WTC11 (cell line): ENCODE results near the gene CACNA2D3.

Source experiments
- CREM ChIP-seq: sonication (generic); formaldehyde crosslinking; IDR thresholded peaks from 2 replicates; pipeline ENCODE4 v1.8.1; 2022; ENCODE audit warnings: mild to moderate bottlenecking, missing genetic modification reagents, moderate library complexity
- NR3C1 ChIP-seq: sonication (generic); formaldehyde crosslinking; conservative IDR thresholded peaks from 2 replicates; pipeline ENCODE4 v1.8.1; 2023; ENCODE audit warnings: low read depth, mild to moderate bottlenecking, missing genetic modification reagents
- TEAD4 ChIP-seq: sonication (generic); formaldehyde crosslinking; IDR thresholded peaks from 2 replicates; pipeline ENCODE4 v1.8.0; 2022; ENCODE audit warnings: mild to moderate bottlenecking, missing genetic modification reagents
- ZBTB21 ChIP-seq: sonication (generic); formaldehyde crosslinking; IDR thresholded peaks from 2 replicates; pipeline ENCODE4 v1.8.1; 2023; ENCODE audit warnings: mild to moderate bottlenecking, missing genetic modification reagents, borderline replicate concordance
- ZNF423 ChIP-seq: fragments of 250-450 bp; sonication (Bioruptor Pico); IDR thresholded peaks from 2 replicates; pipeline ENCODE4 v2.1.2; 2022; ENCODE audit warnings: mild to moderate bottlenecking, moderate library complexity
- TF ChIP-seq, protein P1 (sequence below): fragments of 200-600 bp; IDR thresholded peaks from 2 replicates; pipeline ENCODE4 v1.8.0; 2022; ENCODE audit warnings: antibody characterized with exemption
- TF ChIP-seq, protein P2 (sequence below): sonication (generic); formaldehyde crosslinking; IDR thresholded peaks from 2 replicates; pipeline ENCODE4 v1.8.0; 2022; ENCODE audit warnings: missing genetic modification reagents
- TF ChIP-seq, protein P3 (sequence below): fragments of 250-450 bp; sonication (Bioruptor Pico); IDR thresholded peaks from 2 replicates; pipeline ENCODE4 v2.1.2; 2022; ENCODE audit warnings: mild to moderate bottlenecking, moderate library complexity

DNA sequence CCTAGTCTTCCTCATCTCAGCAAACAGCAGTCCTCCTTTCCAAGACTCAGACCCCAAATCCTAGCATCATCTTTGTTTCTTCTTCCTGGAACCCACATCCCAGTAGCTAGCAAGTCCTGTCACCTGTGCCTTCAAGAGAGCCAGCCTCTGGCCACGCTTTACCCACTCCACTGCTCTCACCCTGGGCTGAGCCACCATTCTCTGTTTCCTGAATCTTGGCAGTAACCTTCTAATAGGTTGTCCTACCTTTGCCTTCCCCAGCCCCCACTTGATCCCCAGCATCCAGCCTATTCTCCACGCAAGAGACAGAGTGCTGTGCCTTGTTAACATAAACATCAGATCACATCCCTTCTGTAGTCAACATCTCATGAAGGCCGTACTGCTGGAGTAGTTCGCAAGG is 482.1 kb downstream of the CACNA2D3 start:
- TF ChIP-seq, protein P1, sequence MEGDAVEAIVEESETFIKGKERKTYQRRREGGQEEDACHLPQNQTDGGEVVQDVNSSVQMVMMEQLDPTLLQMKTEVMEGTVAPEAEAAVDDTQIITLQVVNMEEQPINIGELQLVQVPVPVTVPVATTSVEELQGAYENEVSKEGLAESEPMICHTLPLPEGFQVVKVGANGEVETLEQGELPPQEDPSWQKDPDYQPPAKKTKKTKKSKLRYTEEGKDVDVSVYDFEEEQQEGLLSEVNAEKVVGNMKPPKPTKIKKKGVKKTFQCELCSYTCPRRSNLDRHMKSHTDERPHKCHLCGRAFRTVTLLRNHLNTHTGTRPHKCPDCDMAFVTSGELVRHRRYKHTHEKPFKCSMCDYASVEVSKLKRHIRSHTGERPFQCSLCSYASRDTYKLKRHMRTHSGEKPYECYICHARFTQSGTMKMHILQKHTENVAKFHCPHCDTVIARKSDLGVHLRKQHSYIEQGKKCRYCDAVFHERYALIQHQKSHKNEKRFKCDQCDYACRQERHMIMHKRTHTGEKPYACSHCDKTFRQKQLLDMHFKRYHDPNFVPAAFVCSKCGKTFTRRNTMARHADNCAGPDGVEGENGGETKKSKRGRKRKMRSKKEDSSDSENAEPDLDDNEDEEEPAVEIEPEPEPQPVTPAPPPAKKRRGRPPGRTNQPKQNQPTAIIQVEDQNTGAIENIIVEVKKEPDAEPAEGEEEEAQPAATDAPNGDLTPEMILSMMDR = no peak
- no peak for TF ChIP-seq CREM (CRISPR knock-in tag)
- TF ChIP-seq, protein P2, sequence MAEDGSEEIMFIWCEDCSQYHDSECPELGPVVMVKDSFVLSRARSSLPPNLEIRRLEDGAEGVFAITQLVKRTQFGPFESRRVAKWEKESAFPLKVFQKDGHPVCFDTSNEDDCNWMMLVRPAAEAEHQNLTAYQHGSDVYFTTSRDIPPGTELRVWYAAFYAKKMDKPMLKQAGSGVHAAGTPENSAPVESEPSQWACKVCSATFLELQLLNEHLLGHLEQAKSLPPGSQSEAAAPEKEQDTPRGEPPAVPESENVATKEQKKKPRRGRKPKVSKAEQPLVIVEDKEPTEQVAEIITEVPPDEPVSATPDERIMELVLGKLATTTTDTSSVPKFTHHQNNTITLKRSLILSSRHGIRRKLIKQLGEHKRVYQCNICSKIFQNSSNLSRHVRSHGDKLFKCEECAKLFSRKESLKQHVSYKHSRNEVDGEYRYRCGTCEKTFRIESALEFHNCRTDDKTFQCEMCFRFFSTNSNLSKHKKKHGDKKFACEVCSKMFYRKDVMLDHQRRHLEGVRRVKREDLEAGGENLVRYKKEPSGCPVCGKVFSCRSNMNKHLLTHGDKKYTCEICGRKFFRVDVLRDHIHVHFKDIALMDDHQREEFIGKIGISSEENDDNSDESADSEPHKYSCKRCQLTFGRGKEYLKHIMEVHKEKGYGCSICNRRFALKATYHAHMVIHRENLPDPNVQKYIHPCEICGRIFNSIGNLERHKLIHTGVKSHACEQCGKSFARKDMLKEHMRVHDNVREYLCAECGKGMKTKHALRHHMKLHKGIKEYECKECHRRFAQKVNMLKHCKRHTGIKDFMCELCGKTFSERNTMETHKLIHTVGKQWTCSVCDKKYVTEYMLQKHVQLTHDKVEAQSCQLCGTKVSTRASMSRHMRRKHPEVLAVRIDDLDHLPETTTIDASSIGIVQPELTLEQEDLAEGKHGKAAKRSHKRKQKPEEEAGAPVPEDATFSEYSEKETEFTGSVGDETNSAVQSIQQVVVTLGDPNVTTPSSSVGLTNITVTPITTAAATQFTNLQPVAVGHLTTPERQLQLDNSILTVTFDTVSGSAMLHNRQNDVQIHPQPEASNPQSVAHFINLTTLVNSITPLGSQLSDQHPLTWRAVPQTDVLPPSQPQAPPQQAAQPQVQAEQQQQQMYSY (CRISPR knock-in tag) = no peak
- no peak for TF ChIP-seq NR3C1 (CRISPR knock-in tag)
- TF ChIP-seq ZNF423 (CRISPR knock-in tag) = no peak
- TF ChIP-seq, protein P3, sequence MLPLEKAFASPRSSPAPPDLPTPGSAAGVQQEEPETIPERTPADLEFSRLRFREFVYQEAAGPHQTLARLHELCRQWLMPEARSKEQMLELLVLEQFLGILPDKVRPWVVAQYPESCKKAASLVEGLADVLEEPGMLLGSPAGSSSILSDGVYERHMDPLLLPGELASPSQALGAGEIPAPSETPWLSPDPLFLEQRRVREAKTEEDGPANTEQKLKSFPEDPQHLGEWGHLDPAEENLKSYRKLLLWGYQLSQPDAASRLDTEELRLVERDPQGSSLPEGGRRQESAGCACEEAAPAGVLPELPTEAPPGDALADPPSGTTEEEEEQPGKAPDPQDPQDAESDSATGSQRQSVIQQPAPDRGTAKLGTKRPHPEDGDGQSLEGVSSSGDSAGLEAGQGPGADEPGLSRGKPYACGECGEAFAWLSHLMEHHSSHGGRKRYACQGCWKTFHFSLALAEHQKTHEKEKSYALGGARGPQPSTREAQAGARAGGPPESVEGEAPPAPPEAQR = no peak
- no peak for TF ChIP-seq TEAD4 (CRISPR knock-in tag)
- no peak for TF ChIP-seq ZBTB21
